Stimulated activated effector memory CD8-positive, alpha-beta T cell treated with anti-CD3 and anti-CD28 coated beads, Interleukin-12 subunit alpha, Interleukin-12 subunit beta, amount 100 ng/mL, for 72 hours (primary cell): Measurements from ENCODE around the gene PTPRM.

Source experiments
- ATAC-seq: fragments of 150-1000 bp; cut with Tn5 transposase; 2 replicates; pipeline ENCODE4 v1.10.0; 2021
- DNase-seq, 2 donors: peaks; one replicate each; pipeline ENCODE4 v3.0.0; 2021 to 2022; ENCODE audit warnings: low spot score in 2 of 2
- H3K27ac Mint-ChIP-seq: one replicate; pipeline ENCODE4 v1.8.0; 2022; ENCODE audit warnings: mild to moderate bottlenecking, mixed read lengths
- H3K36me3 Mint-ChIP-seq: one replicate; pipeline ENCODE4 v1.8.0; 2022; ENCODE audit warnings: mild to moderate bottlenecking, mixed read lengths
- H3K4me1 Mint-ChIP-seq: one replicate; pipeline ENCODE4 v1.8.0; 2022; ENCODE audit warnings: mixed read lengths
- H3K4me3 Mint-ChIP-seq: one replicate; pipeline ENCODE4 v1.8.0; 2022; ENCODE audit warnings: mild to moderate bottlenecking, mixed read lengths
- H3K9me3 Mint-ChIP-seq: one replicate; pipeline ENCODE4 v1.8.0; 2022; ENCODE audit warnings: mixed read lengths

PTPRM gene

DNA sequence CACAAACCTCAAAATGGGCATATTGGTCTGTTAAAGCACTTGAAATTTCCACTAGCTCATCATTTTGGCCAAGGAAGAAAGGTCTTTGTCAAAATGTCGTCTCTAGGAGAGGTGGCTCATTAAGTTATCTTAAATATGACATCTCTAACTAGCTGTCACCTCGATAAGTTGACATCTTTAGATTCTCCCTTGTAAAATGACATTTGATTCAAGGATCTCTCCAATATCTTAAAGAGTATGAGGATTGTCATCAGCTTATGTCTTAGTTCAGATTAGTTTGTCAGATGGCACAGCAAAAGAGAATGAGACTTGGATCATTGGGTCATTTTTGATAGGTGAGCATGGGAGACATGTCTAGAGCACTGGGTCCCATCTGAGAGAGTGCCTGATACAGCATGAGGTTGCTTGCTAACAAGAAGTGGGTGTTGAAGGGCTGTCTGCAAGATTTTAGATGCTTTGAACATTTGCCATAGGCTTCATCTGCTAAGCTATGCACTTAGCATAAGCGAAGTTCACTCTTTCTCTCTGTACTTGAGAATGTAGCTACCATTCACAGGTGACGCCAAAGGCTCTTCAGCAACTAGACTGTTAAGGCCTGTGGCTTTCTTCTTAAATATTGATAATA lies 12.9 kb downstream of the PTPRM start:
- no peak overlapping the region for H3K27ac Mint-ChIP-seq
- no peaks in the 10 kb centered on the region for H3K9me3 Mint-ChIP-seq
- no peaks in the 10 kb centered on the region for H3K4me1 Mint-ChIP-seq
- H3K36me3 Mint-ChIP-seq: no peaks in the 10 kb centered on the region
- no peak overlapping the region for H3K4me3 Mint-ChIP-seq
- no peak for ATAC-seq
- DNase-seq: no peak

DNA sequence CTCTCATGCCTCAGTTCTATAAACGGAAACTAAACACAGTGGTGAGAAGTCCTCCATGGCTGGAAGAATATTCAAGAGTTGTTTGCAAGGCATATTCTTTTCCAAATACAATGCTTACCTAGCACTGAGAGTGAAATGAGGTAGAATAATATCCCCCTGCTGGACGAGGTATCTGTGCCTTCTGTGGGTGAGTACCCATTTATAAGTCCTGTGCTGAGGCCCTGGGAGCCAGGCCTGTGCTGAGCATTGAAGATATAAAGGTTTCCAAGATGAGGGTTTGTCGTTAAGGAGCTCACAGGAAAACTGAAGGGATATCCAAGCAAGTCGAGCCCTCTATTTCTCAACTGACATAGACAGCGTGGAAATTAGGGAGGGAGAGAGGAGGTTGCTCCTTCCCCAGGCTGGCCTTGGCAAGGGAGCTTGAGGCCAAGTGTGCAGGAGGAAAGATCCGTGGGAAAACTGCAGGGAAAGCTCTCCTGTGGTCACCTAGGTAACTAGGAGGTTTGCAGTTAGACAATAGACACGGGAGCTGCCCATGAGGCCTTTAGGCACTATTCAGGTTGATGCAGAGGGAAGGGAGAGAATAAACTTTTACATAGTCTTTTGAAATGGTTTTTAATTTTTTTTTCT lies 17.6 kb downstream of the PTPRM start:
- Mint-ChIP-seq H3K36me3 (no peaks in the 10 kb centered on the region), H3K9me3 (no peaks in the 10 kb centered on the region), H3K27ac (no peak overlapping the region), H3K4me3 (no peak overlapping the region), H3K4me1 (no peaks in the 10 kb centered on the region)
- ATAC-seq (no peak), DNase-seq (no peak)

DNA sequence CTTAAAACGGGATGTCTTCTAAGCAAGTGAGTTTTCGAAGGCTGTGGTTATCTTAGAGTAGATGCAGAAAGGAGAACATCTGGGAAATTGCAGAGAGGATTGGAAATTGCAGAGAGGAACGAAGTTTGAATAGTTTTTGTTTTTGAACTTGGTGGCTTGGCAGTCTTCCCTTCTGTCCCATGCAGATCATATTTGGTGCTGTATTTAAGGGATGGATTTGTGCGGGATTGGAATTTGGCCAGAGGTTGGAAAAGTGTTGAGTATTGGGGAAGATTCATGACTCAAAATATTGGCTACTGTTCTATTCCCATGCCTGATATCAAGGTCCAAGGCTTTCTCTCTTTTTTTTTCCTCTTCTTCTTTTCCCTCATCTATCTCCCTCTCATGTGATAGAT lies 18.2 kb downstream of the PTPRM start:
- no peaks in the 10 kb centered on the region for H3K36me3 Mint-ChIP-seq
- no peak for DNase-seq
- no peaks in the 10 kb centered on the region for H3K4me1 Mint-ChIP-seq
- no peaks in the 10 kb centered on the region for H3K9me3 Mint-ChIP-seq
- no peak overlapping the region for H3K4me3 Mint-ChIP-seq
- no peak for ATAC-seq
- H3K27ac Mint-ChIP-seq: no peak overlapping the region

DNA sequence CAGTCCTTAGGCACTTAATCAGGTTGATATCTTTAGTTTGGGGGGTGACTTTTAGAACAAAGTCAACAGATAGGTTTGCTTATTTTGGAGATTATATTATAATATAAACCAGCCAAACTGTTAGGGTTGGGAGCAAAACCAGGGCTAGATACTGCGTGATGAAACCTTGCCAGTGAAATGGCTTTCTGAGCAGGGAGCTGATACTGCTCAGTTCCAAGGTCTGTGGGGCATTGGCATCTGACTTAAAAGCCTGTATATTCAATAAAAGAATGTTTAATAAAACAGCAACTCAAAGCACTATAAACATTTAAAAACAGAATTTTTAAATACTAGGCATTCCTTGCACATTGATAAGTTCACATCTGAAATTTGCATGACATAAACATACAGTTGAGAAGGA lies 19.3 kb downstream of the PTPRM start:
- no peaks in the 10 kb centered on the region for H3K9me3 Mint-ChIP-seq
- H3K4me1 Mint-ChIP-seq: no peaks in the 10 kb centered on the region
- H3K27ac Mint-ChIP-seq: no peak overlapping the region
- no peak for DNase-seq
- no peak for ATAC-seq
- H3K4me3 Mint-ChIP-seq: no peak overlapping the region
- no peaks in the 10 kb centered on the region for H3K36me3 Mint-ChIP-seq

DNA sequence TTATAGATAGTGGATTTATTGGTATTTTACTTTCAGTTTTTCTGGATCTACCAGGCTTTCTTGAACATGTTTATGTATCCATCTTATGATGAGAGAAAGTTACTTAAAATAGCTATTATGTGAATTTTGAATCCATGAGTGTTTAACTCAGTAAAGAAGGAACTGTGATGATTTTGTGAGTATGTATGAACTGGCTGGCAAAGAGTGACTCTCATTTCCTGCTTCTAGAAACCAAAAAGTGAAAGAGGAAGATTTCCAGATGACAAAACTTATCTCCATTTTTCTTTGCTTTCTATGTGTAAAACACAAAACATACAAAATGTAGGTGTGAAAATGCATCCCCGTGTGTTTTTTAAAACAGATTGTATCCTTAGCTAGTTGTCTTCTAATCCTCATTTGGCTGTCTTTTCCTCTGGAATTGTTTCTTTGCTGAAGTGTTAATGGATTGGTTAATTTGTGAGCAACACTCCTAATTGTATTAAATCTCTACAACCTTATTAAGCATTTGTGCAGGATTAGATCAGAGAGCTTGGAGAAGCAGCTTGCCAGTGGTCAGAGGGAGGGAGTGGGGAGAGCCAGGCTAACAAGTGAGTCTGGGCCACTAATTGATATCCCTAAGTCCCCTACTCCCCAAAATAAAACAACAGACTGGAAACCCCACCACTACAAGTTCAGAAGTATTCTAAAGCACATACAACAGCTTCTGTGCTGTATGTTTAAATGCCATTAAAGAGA lies 23.9 kb downstream of the PTPRM start:
- Mint-ChIP-seq H3K4me3 (no peak overlapping the region), H3K9me3 (peaks cover 3% of the 10 kb centered on the region), H3K4me1 (no peaks in the 10 kb centered on the region), H3K36me3 (no peaks in the 10 kb centered on the region), H3K27ac (no peak overlapping the region)
- no peak for ATAC-seq
- no peak for DNase-seq

DNA sequence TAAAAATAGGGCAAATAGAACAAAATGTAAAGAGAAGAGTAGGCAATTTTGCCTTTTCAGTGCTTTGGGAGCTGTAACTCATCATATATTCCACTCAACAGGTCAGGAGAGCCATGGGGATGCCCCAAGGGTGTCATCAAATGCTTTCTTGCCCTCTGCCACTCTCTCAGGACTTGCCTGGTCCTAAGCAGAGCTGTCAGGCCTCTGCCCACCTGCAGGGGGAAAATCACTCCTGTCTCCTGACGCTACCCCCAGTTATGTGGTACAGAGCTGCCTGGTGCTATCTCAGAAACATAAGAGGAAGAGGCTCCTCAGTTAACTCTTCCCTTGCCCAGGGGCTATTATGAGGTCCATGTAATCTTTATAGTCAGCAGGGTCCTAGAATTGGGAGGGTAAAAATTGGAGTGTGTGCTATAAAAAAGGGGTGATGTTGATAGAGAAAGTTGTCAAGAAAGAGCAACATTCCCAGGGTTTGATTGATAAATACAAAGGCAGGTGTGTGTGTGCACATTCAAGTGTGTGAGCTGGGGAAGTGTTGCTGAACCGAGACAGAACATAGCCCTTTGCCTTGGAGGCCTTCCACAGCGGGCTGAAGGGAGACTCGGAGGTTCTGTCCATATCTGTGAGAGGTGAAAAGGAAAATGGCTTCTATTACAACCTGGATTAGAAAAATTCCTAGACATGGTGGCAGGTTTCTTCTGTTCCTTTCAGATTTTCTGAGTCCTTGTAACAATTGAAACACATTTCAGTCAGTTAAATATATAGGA lies 25.4 kb downstream of the PTPRM start:
- ATAC-seq: peak; percentile 42

DNA sequence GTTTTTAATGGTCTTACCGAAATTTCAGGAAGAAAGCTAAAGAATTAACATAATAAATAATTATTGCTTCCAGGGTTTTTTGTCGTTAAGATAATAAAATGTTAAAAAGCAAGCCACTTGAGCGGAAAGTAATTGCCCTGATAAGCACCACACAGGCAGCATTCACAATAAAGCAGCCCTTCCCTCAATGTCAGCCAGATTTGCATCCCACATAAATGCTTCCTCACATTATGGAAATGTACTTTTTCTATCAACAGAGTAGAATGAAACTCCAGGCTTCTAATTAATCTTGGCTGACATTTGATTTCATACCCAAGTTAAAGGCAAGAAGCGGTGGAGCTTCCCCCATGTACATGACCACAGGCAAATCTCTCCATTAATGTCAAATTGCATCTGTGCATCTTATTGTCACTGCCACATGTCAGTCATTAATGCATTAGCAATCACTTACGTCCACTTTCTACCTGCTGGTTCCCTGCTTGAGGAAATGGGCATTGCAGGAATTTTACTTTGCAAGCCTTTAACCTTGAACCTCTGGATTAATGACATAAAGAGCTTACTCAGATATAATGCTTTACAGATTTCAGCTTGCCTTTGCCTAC lies 26.2 kb downstream of the PTPRM start:
- no peaks in the 10 kb centered on the region for H3K36me3 Mint-ChIP-seq
- H3K27ac Mint-ChIP-seq: no peak overlapping the region
- DNase-seq: no peak
- no peak for ATAC-seq
- peaks cover 3% of the 10 kb centered on the region for H3K9me3 Mint-ChIP-seq
- H3K4me3 Mint-ChIP-seq: no peak overlapping the region
- no peaks in the 10 kb centered on the region for H3K4me1 Mint-ChIP-seq

More for the DNA sequence above, 25.4 kb downstream of the PTPRM start:
- H3K4me1 Mint-ChIP-seq: no peaks in the 10 kb centered on the region
- no peaks in the 10 kb centered on the region for H3K36me3 Mint-ChIP-seq
- no peak overlapping the region for H3K4me3 Mint-ChIP-seq
- peaks cover 3% of the 10 kb centered on the region for H3K9me3 Mint-ChIP-seq
- no peak for DNase-seq
- no peak overlapping the region for H3K27ac Mint-ChIP-seq

DNA sequence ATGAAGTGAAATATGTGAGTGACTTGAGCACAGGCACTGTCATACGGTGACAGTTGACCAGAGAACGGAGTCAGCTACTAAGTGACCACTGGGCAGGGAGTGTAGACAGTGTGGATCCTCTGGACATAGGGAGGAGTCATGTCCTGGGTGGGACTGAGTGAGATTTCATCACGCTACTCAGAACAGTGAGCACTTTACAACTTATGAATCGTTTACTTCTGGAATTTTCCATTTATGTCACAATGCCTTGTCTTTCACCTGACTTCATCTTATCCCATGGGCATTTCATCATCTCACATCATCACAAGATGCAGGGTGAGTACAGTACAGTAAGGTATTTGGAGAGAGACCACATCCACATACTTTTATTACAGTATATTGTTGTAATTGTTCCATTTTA lies 29.0 kb downstream of the PTPRM start:
- no peak overlapping the region for H3K27ac Mint-ChIP-seq
- DNase-seq: no peak
- no peak for ATAC-seq
- no peak overlapping the region for H3K4me3 Mint-ChIP-seq
- H3K36me3 Mint-ChIP-seq: no peaks in the 10 kb centered on the region
- peaks cover 5% of the 10 kb centered on the region for H3K9me3 Mint-ChIP-seq
- no peaks in the 10 kb centered on the region for H3K4me1 Mint-ChIP-seq

DNA sequence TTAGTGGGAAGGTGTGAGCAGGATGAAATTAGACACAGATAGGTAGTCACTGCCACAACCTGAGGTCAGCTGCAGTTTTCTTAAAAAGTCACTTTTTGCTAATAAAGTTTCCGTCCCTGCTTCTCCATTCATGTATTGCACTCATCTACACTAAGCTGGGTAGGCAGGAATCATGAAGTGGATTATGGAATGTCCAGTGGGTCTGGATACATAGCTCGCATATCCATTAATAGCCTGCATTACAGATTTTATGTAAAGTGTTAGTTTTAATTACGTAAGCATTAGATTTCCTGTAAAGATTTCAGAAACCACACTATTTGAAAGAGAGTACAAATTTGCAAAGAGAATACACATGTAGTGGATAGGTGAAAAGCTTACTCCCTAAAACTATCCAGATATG lies 30.4 kb downstream of the PTPRM start:
- Mint-ChIP-seq H3K36me3 (no peaks in the 10 kb centered on the region), H3K4me3 (no peak overlapping the region), H3K27ac (no peak overlapping the region), H3K4me1 (no peaks in the 10 kb centered on the region), H3K9me3 (peaks cover 10% of the 10 kb centered on the region)
- DNase-seq (no peak), ATAC-seq (no peak)

DNA sequence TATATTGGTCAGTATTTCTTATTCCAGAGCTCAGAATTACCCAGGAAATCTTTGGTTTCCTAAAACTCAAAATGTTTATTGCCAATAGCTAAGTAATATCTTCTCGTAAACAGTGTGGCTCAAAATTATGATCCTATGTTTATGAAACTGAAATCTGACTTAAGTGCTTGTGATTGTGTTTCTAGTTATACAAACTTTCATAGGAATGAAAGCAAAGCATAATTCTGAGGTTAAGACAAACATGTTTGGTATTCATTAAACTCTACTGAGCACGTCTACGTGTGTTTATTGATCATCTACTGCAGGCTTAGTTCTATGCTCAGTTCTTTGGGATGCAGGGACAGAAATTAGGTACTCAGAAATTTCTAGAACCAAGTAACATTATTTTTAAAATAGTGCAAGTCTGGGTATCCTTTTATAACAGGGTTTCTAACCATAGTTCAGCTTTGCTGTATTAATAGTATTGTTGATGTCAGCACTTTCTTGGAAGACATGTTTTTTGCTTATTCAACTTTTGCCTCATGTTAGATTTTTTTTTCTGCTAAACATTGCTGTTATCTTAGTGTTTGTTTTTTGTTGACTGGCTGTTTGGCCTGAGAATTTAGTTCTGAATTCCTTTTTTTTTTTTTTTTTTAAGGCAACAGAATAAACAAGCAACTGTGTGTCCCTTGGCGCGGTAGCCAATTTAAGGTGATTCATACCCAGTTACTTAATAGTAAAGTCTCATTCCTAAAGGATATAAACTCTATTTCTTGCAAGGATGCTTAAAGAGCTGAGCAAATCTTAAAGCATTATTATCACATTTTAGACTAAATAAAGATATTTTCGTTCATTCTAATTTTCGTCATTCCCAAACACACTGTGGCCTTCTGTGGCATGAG lies 31.3 kb downstream of the PTPRM start:
- Mint-ChIP-seq H3K9me3 (peaks cover 12% of the 10 kb centered on the region), H3K36me3 (no peaks in the 10 kb centered on the region), H3K4me1 (no peaks in the 10 kb centered on the region), H3K27ac (no peak overlapping the region), H3K4me3 (no peak overlapping the region)
- DNase-seq (no peak), ATAC-seq (no peak)

DNA sequence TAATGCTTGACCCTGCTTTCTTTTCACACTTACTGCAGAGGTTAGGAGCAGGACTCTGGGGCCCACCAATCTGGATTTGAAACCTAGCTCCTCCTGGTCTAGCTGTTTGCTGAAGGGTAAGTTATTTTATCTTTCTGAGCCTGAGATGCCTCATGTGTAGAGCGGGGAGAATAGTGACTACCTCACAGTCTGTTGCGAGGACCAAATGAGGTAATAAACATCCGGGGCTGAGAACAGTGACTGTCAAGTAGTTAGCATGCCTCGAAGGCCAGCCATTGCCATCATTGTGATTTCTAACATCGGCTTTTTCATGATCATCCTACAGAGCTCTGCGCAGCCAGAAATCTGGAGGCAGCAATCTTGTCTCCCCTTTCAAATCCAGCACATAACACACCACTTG lies 32.9 kb downstream of the PTPRM start:
- Mint-ChIP-seq H3K27ac (no peak overlapping the region), H3K36me3 (no peaks in the 10 kb centered on the region), H3K4me1 (no peaks in the 10 kb centered on the region), H3K9me3 (peaks cover 10% of the 10 kb centered on the region), H3K4me3 (no peak overlapping the region)
- DNase-seq: no peak
- ATAC-seq: peak; percentile 55

DNA sequence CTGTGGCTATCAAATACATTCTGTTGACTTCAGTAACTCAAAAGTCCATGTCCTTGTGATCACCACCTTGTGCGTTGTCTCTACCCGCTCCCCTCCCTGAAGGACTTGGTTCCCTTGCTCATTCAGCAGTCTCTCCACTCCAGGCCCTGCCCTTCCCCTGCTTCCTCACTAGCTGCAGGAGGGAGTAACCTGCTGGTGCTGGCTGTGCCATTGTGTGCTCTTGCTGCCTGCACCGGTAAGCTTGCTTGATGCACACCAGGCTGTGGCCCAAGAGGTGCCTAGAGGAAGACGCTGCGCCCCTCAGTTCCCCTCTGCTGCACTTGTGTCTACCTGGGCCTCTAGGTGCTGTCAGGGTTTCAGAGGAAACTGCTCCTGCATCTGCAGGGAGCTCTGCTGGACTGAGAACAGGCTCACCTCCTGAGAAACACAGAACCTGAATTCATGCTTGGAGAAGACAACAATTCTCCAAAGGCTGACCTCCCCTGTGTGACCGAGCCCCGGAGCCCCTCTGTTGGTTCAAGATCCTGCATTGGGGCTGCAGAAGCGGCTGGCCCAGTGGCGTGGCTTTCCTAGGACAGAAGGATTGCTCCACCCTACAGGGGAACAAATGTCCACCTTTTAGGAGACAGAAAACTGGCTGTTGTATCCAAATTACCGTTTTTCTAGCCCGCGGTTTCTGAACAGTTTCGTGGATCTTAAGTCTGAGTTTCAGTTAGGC lies 33.6 kb downstream of the PTPRM start:
- H3K9me3 Mint-ChIP-seq: peaks cover 10% of the 10 kb centered on the region
- DNase-seq: no peak
- H3K27ac Mint-ChIP-seq: no peak overlapping the region
- no peak overlapping the region for H3K4me3 Mint-ChIP-seq
- no peaks in the 10 kb centered on the region for H3K36me3 Mint-ChIP-seq
- ATAC-seq: peak; percentile 34
- no peaks in the 10 kb centered on the region for H3K4me1 Mint-ChIP-seq

DNA sequence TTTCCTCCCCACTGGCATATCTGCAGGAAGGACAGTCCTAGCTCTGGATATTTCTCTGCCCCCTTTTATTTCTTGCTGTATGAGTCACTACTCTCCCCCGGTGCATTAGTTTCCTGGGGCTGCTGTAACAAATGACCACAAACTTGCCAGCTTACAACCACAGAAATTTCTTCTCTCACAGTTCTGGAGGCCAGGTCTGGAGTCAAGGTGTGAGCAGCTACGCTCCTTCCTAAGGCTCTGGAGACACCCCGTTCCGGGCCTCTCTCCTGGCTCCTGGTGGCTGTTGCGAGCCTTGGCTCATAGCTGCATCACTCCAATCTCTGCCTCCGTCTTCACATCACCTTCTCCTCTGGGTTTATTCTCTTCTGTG lies 34.1 kb downstream of the PTPRM start:
- ATAC-seq (peak; percentile 42), DNase-seq (no peak)
- Mint-ChIP-seq H3K36me3 (no peaks in the 10 kb centered on the region), H3K4me3 (no peak overlapping the region), H3K27ac (no peak overlapping the region), H3K9me3 (peaks cover 10% of the 10 kb centered on the region), H3K4me1 (no peaks in the 10 kb centered on the region)

DNA sequence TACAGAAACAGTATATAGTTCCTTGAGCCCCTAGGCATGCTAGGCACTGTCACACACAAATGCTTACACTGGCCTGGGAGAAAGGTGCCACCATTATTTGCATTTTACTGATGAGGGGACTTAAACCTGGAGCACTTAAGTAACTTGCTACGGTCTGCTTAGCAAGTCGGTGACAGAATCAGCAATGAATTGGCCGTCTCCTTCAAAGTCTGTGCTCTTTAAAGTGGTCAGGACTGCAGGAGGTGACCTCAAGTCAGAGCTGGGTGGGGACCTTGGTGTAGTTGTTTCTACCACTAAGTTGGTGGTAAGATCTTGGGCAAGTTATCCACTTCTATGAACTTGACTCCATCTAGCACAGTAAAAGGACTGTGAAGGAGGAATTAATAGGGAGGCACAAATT lies 34.8 kb downstream of the PTPRM start:
- no peak overlapping the region for H3K4me3 Mint-ChIP-seq
- H3K9me3 Mint-ChIP-seq: peaks cover 10% of the 10 kb centered on the region
- H3K27ac Mint-ChIP-seq: no peak overlapping the region
- ATAC-seq: no peak
- H3K4me1 Mint-ChIP-seq: no peaks in the 10 kb centered on the region
- no peaks in the 10 kb centered on the region for H3K36me3 Mint-ChIP-seq
- no peak for DNase-seq
